Measurements from ENCODE around the gene CDH1.
A peak's percentile ranks its signal among the peaks of the same experiment; 100 is the strongest.

CDH1 gene

GRCh38 chr16:68834550-68834949 is 97.5 kb downstream of the CDH1 start:
- TF ChIP-seq EP300 (IDR thresholded peaks at IDR 0.05; ENCODE audit: borderline replicate concordance) (no peak), FOXM1 (IDR thresholded peaks at IDR 0.05; ENCODE audit: borderline replicate concordance, low read depth) (no peak), TEAD4 (IDR thresholded peaks at IDR 0.05) (no peak), REST (IDR thresholded peaks at IDR 0.05; ENCODE audit: low read depth) (no peak), NFIC (IDR thresholded peaks at IDR 0.05) (no peak), EGR1 (IDR thresholded peaks at IDR 0.05) (no peak), ZBTB7A (IDR thresholded peaks at IDR 0.05; ENCODE audit: low read depth) (no peak), USF1 (IDR thresholded peaks at IDR 0.05) (no peak), TCF12 (IDR thresholded peaks at IDR 0.05; ENCODE audit: low read depth) (no peak), YY1 (IDR thresholded peaks at IDR 0.05; ENCODE audit: low read depth) (no peak)

GRCh38 chr16:68835970-68836369 is 98.9 kb downstream of the CDH1 start:
- no peak for TF ChIP-seq ZBTB7A (IDR thresholded peaks at IDR 0.05; ENCODE audit: low read depth)
- TF ChIP-seq RAD21 (IDR thresholded peaks at IDR 0.05; ENCODE audit: low read depth), result no peak
- no peak for TF ChIP-seq USF1 (IDR thresholded peaks at IDR 0.05)
- TF ChIP-seq EGR1 (IDR thresholded peaks at IDR 0.05), result no peak
- TF ChIP-seq FOXM1 (IDR thresholded peaks at IDR 0.05; ENCODE audit: borderline replicate concordance, low read depth), result no peak
- no peak for TF ChIP-seq NFIC (IDR thresholded peaks at IDR 0.05)
- TF ChIP-seq YY1 (IDR thresholded peaks at IDR 0.05; ENCODE audit: low read depth), result no peak
- no peak for TF ChIP-seq TAF1 (IDR thresholded peaks at IDR 0.05; ENCODE audit: low read depth)

GRCh38 chr16:68839831-68840230 is 102.7 kb downstream of the CDH1 start:
- TF ChIP-seq REST (IDR thresholded peaks at IDR 0.05; ENCODE audit: low read depth) (no peak), MAX (IDR thresholded peaks at IDR 0.05) (no peak), YY1 (IDR thresholded peaks at IDR 0.05; ENCODE audit: low read depth) (no peak), TAF1 (IDR thresholded peaks at IDR 0.05; ENCODE audit: low read depth) (no peak), TCF12 (IDR thresholded peaks at IDR 0.05; ENCODE audit: low read depth) (no peak), CREB1 (IDR thresholded peaks at IDR 0.05; ENCODE audit: low read depth) (no peak), USF1 (IDR thresholded peaks at IDR 0.05) (no peak), EGR1 (IDR thresholded peaks at IDR 0.05) (no peak), FOXM1 (IDR thresholded peaks at IDR 0.05; ENCODE audit: borderline replicate concordance, low read depth) (no peak), NFIC (IDR thresholded peaks at IDR 0.05) (no peak), RAD21 (IDR thresholded peaks at IDR 0.05; ENCODE audit: low read depth) (no peak), CEBPB (IDR thresholded peaks at IDR 0.05) (no peak), EP300 (IDR thresholded peaks at IDR 0.05; ENCODE audit: borderline replicate concordance) (no peak), TEAD4 (IDR thresholded peaks at IDR 0.05) (no peak), ZBTB7A (IDR thresholded peaks at IDR 0.05; ENCODE audit: low read depth) (no peak)

GRCh38 chr16:68843482-68844210 is 106.6 kb downstream of the CDH1 start, which contains the start of gene TANGO6:
Gene TANGO6 (plus strand): TSS chr16:68843531. CDS start chr16:68843618, 87 bp downstream.
- TF ChIP-seq YY1 (IDR thresholded peaks at IDR 0.05; ENCODE audit: low read depth), result peak; percentile 99
- TF ChIP-seq EGR1 (IDR thresholded peaks at IDR 0.05), result 0 out of 2 replicates have a peak, but pooled peaks have one; percentile 51
- TF ChIP-seq TEAD4 (IDR thresholded peaks at IDR 0.05), result no peak
- TF ChIP-seq CREB1 (IDR thresholded peaks at IDR 0.05; ENCODE audit: low read depth), result no peak
- peak; percentile 95 for TF ChIP-seq TAF1 (IDR thresholded peaks at IDR 0.05; ENCODE audit: low read depth)
- no peak for TF ChIP-seq RAD21 (IDR thresholded peaks at IDR 0.05; ENCODE audit: low read depth)
- TF ChIP-seq TCF12 (IDR thresholded peaks at IDR 0.05; ENCODE audit: low read depth), result no peak
- TF ChIP-seq MAX (IDR thresholded peaks at IDR 0.05), result peak; percentile 70
- TF ChIP-seq FOXM1 (IDR thresholded peaks at IDR 0.05; ENCODE audit: borderline replicate concordance, low read depth), result no peak
- 0 out of 2 replicates have a peak, but pooled peaks have one; percentile 19 for TF ChIP-seq NFIC (IDR thresholded peaks at IDR 0.05)
- no peak for TF ChIP-seq CEBPB (IDR thresholded peaks at IDR 0.05)
- TF ChIP-seq ZBTB7A (IDR thresholded peaks at IDR 0.05; ENCODE audit: low read depth), result peak; percentile 90
- no peak for TF ChIP-seq REST (IDR thresholded peaks at IDR 0.05; ENCODE audit: low read depth)

Measured in Ishikawa (cell line).